Mucosa of stomach (tissue), 1 donor: ENCODE results near the gene CA11.

ENCODE experiments used
- H3K27me3 ChIP-seq: one replicate; pipeline ENCODE4 v1.7.0; 2013; ENCODE audit warnings: mild to moderate bottlenecking, low read length; ENCODE audit not compliant: control insufficient read depth, insufficient read depth
- H3K36me3 ChIP-seq: one replicate; pipeline ENCODE4 v1.7.0; 2013; ENCODE audit warnings: low read length; ENCODE audit not compliant: control insufficient read depth, insufficient read depth
- H3K4me1 ChIP-seq: one replicate; pipeline ENCODE4 v1.7.0; 2013; ENCODE audit warnings: mild to moderate bottlenecking, low read length; ENCODE audit not compliant: control insufficient read depth, insufficient read depth
- H3K4me3 ChIP-seq: one replicate; pipeline ENCODE4 v1.7.0; 2013; ENCODE audit warnings: low read length
- H3K9ac ChIP-seq: one replicate; pipeline ENCODE4 v1.7.0; 2013; ENCODE audit warnings: mild to moderate bottlenecking, low read length, moderate library complexity
- H3K9me3 ChIP-seq: one replicate; pipeline ENCODE4 v1.7.0; 2013; ENCODE audit warnings: mild to moderate bottlenecking, low read length, moderate library complexity; ENCODE audit not compliant: control insufficient read depth
- donor health status: Pancreatic carcinoma.

Gene CA11

GRCh38 chr19:48619692-48620585 is 26.0 kb downstream of the CA11 start:
- H3K27me3 ChIP-seq, result no peaks in the 10 kb centered on the region
- peaks cover 26% of the 10 kb centered on the region for H3K36me3 ChIP-seq
- peak overlapping the region; percentile 72 for H3K9ac ChIP-seq
- peak overlapping the region; percentile 52 for H3K4me3 ChIP-seq
- peaks cover 51% of the 10 kb centered on the region for H3K4me1 ChIP-seq
- H3K9me3 ChIP-seq, result no peaks in the 10 kb centered on the region

- Histone ChIP-seq H3K9ac (peak within 1 kb of the TSS; percentile 98), H3K4me3 (peak within 1 kb of the TSS; percentile 100), H3K9me3 (no peaks in the 10 kb centered on the region), H3K27me3 (no peaks in the 10 kb centered on the region), H3K4me1 (peaks cover 44% of the 10 kb centered on the region), H3K36me3 (peaks cover 27% of the 10 kb centered on the region)
Measured at GRCh38 chr19:48618916-48619691, 26.9 kb downstream of the CA11 start, which contains the start of the genes RPL18 and SPHK2. Gene RPL18 (minus strand): TSS chr19:48619178. CDS start chr19:48619143, 35 bp downstream. Gene SPHK2 (plus strand): TSS chr19:48619506. CDS start chr19:48620515, 1,009 bp downstream.

GRCh38 chr19:48618278-48618915 is 27.6 kb downstream of the CA11 start:
- Histone ChIP-seq H3K9ac (peak overlapping the region; percentile 98), H3K4me3 (peak overlapping the region; percentile 100), H3K36me3 (peaks cover 27% of the 10 kb centered on the region), H3K27me3 (no peaks in the 10 kb centered on the region), H3K9me3 (no peaks in the 10 kb centered on the region), H3K4me1 (peaks cover 39% of the 10 kb centered on the region)

DNA sequence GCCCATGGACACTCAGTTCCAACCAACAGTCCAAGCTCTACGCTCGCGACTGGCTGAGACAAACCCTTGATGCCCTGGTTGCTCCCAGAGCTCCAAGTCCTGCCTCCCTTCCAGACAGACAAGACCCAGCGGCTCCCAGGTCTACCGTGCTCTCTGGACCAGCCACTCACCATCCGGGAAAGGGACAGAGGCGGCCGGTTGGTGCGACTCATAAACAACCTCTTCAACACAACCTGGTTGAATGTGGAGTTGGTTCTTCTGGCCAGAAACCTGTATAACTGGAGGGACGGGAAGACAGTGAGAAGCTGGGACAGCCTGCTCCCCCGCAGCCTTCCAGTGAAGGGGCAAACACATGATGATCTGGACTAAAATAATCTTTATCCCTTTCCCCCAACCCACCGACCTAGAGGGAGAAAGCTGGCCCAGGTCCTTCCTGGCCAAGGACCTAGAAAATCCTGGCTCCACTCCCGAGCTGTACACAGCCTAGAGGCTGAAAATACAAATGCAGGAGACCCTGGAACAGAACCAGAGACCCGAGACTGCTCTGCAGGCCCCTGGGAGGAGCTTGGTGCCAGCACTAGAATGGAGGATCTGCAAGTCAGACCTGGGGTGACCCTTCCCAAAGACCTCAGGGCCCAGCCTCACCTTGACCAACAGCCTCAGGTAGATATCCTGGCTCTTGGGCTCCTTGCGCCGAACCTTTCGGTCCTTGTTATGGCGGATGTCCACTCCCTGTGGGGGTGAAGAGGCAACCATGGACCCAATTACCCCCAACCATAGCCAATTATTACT is 28.6 kb downstream of the CA11 start:
- peaks cover 40% of the 10 kb centered on the region for H3K4me1 ChIP-seq
- peaks cover 27% of the 10 kb centered on the region for H3K36me3 ChIP-seq
- no peaks in the 10 kb centered on the region for H3K9me3 ChIP-seq
- H3K27me3 ChIP-seq, result no peaks in the 10 kb centered on the region
- peak overlapping the region; percentile 98 for H3K9ac ChIP-seq
- peak overlapping the region; percentile 100 for H3K4me3 ChIP-seq

DNA sequence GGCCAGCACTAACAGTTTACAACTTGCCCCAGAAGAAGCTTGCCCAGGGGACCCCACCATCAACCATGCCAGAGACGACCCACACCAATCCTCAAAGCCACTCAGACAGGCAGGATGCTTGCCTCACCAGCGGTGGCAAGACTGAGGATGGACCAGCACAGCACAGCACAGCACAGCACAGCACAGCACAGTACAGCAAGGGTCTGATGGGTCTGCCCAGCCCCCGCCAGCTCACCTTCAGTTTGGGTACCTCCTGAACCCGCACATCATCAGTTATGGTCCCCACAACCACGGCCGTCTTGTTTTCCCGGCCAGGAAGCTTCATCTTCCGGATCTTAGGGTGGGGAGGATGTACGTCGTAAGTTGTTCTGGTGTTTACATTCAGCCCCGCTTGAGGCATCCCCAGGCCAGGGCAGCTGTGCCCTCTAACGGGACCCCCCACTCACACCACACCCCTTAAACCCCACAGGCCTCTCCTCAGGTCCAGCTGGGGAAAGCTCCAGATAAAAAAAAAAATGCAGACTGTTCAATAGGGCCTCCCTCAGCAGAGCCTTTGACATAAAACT is 29.4 kb downstream of the CA11 start:
- Histone ChIP-seq H3K9me3 (no peaks in the 10 kb centered on the region), H3K4me3 (no peak overlapping the region), H3K36me3 (peaks cover 33% of the 10 kb centered on the region), H3K9ac (peak overlapping the region; percentile 98), H3K27me3 (no peaks in the 10 kb centered on the region), H3K4me1 (peaks cover 46% of the 10 kb centered on the region)

GRCh38 chr19:48616041-48616436 is 29.9 kb downstream of the CA11 start:
- H3K9me3 ChIP-seq, result no peaks in the 10 kb centered on the region
- H3K9ac ChIP-seq, result peak overlapping the region; percentile 98
- H3K4me1 ChIP-seq, result peaks cover 46% of the 10 kb centered on the region
- peaks cover 33% of the 10 kb centered on the region for H3K36me3 ChIP-seq
- no peaks in the 10 kb centered on the region for H3K27me3 ChIP-seq
- peak overlapping the region; percentile 90 for H3K4me3 ChIP-seq

DNA sequence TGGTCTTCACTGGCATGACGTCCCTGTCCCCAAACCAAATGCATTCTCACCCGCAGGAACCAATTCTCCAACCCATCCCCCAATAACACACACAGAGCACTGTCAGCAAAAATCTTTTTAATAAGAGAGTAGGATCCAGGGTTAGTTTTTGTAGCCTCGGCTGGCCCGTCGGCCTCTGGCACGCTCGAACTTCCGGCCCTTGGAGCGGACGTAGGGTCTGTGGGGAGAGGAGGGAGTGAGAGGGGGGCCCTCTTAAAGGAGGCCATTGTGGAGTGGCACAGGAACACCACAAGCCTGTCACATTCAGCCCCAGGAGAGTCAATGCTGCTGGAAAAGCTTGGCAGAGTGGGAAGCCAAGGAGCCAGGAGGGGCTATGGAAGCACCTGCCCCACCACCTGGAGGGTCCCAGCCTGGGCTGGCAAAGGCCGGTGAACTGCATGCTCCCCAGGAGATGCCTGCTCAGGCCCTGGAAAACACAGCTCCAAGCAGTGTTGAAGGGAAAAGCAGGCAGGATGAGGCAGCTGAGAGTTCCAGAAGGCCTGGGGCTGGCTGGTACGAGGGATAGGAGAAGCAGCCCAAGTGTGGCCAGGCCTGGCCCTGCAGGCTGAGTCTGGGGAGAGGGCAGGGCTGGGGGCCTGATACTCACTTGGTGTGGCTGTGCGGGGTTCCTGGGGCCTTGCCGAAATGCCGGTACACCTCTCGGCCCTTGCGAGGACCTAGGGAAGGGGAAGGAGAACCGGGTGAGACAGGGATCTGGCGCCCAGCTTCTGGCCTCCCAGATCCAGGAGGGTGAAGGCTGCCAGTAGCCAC is 30.6 kb downstream of the CA11 start:
- H3K4me1 ChIP-seq, result peaks cover 46% of the 10 kb centered on the region

GRCh38 chr19:48614436-48615230 is 31.4 kb downstream of the CA11 start, which contains the start of gene FAM83E:
Gene FAM83E (minus strand): TSS chr19:48615076. CDS start chr19:48613372, 1,704 bp downstream.
- peak within 1 kb of the TSS; percentile 98 for H3K9ac ChIP-seq
- H3K9me3 ChIP-seq, result no peaks in the 10 kb centered on the region
- H3K27me3 ChIP-seq, result no peaks in the 10 kb centered on the region
- H3K4me1 ChIP-seq, result peaks cover 43% of the 10 kb centered on the region
- peaks cover 33% of the 10 kb centered on the region for H3K36me3 ChIP-seq
- H3K4me3 ChIP-seq, result peak within 1 kb of the TSS; percentile 90

More for the DNA sequence above, 30.6 kb downstream of the CA11 start:
- H3K36me3 ChIP-seq, result peaks cover 33% of the 10 kb centered on the region
- H3K4me3 ChIP-seq, result peak overlapping the region; percentile 90
- peak overlapping the region; percentile 98 for H3K9ac ChIP-seq
- H3K27me3 ChIP-seq, result no peaks in the 10 kb centered on the region
- no peaks in the 10 kb centered on the region for H3K9me3 ChIP-seq

GRCh38 chr19:48613852-48614435 is 32.0 kb downstream of the CA11 start:
- Histone ChIP-seq H3K4me3 (peak overlapping the region; percentile 90), H3K4me1 (peaks cover 42% of the 10 kb centered on the region), H3K36me3 (peaks cover 33% of the 10 kb centered on the region), H3K9me3 (no peaks in the 10 kb centered on the region), H3K9ac (peak overlapping the region; percentile 98), H3K27me3 (no peaks in the 10 kb centered on the region)
